Trophoblast cell (in vitro differentiated cells and primary cell): Measurements from ENCODE around the gene ZNF547.

ENCODE experiments used
- DNase-seq, 2 donors: peaks; one replicate each; pipeline ENCODE4 v3.0.0-alpha.2; 2016
- H2AFZ ChIP-seq: 2 replicates; pipeline ENCODE4 v1.6.1; 2013; ENCODE audit warnings: low read length, moderate library complexity, mild to moderate bottlenecking; ENCODE audit not compliant: insufficient read depth, poor library complexity
- H2AK5ac ChIP-seq: 2 replicates; pipeline ENCODE4 v1.6.1; 2013; ENCODE audit warnings: mild to moderate bottlenecking, low read length
- H2BK120ac ChIP-seq: 2 replicates; pipeline ENCODE4 v1.6.1; 2013; ENCODE audit warnings: low read length, mild to moderate bottlenecking, moderate library complexity; ENCODE audit not compliant: insufficient read depth, poor library complexity
- H2BK12ac ChIP-seq: 2 replicates; pipeline ENCODE4 v1.6.1; 2013; ENCODE audit warnings: mild to moderate bottlenecking, low read length, moderate library complexity
- H2BK5ac ChIP-seq: 2 replicates; pipeline ENCODE4 v1.6.1; 2013; ENCODE audit warnings: low read length, low read depth, moderate library complexity, mild to moderate bottlenecking; ENCODE audit not compliant: poor library complexity
- H3K14ac ChIP-seq: 2 replicates; pipeline ENCODE4 v1.6.1; 2013; ENCODE audit warnings: mild to moderate bottlenecking, low read length
- H3K18ac ChIP-seq: 2 replicates; pipeline ENCODE4 v1.6.1; 2013; ENCODE audit warnings: mild to moderate bottlenecking, low read length
- H3K23ac ChIP-seq: 2 replicates; pipeline ENCODE4 v1.6.1; 2013; ENCODE audit warnings: low read length
- H3K27ac ChIP-seq: 2 replicates; pipeline ENCODE4 v1.5.1; 2013; ENCODE audit warnings: low read depth, mild to moderate bottlenecking, inconsistent platforms, low read length, moderate library complexity
- H3K27me3 ChIP-seq: 2 replicates; pipeline ENCODE4 v1.6.1; 2013; ENCODE audit warnings: inconsistent platforms, mild to moderate bottlenecking, low read length, moderate library complexity; ENCODE audit not compliant: insufficient read depth
- H3K36me3 ChIP-seq, 2 experiments: 1 replicate in 1 of 2; 2 replicates in 1 of 2; pipeline ENCODE4 v1.6.1; 2013; ENCODE audit warnings: low read length in 2 of 2, mild to moderate bottlenecking in 2 of 2, moderate library complexity in 1 of 2; ENCODE audit not compliant: insufficient read depth in 2 of 2, control insufficient read depth in 1 of 2
- H3K4ac ChIP-seq: 2 replicates; pipeline ENCODE4 v1.6.1; 2013; ENCODE audit warnings: low read depth, mild to moderate bottlenecking, low read length, moderate library complexity
- H3K4me1 ChIP-seq, 2 experiments: 1 replicate in 1 of 2; 2 replicates in 1 of 2; pipeline ENCODE4 v1.6.1; 2013; ENCODE audit warnings: low read length in 2 of 2, mild to moderate bottlenecking in 2 of 2, moderate library complexity in 1 of 2; ENCODE audit not compliant: insufficient read depth in 2 of 2, control insufficient read depth in 1 of 2
- H3K4me2 ChIP-seq: 2 replicates; pipeline ENCODE4 v1.6.1; 2013; ENCODE audit warnings: inconsistent platforms, mild to moderate bottlenecking, low read length, moderate library complexity
- H3K4me3 ChIP-seq: 2 replicates; pipeline ENCODE4 v1.5.1; 2013; ENCODE audit warnings: mild to moderate bottlenecking, low read depth, low read length, inconsistent platforms
- H3K79me1 ChIP-seq: one replicate; pipeline ENCODE4 v1.6.1; 2013; ENCODE audit warnings: low read length
- H3K79me2 ChIP-seq: 2 replicates; pipeline ENCODE4 v1.6.1; 2013; ENCODE audit warnings: low read length, mild to moderate bottlenecking; ENCODE audit not compliant: control insufficient read depth, insufficient read depth, poor library complexity
- H3K9ac ChIP-seq: 2 replicates; pipeline ENCODE4 v1.6.1; 2013; ENCODE audit warnings: mild to moderate bottlenecking, low read length
- H3K9me3 ChIP-seq: 2 replicates; pipeline ENCODE4 v1.6.1; 2013; ENCODE audit warnings: low read depth, mild to moderate bottlenecking, control low read depth, inconsistent platforms, low read length; ENCODE audit not compliant: insufficient read depth
- H4K12ac ChIP-seq: 2 replicates; pipeline ENCODE4 v1.6.1; 2013; ENCODE audit warnings: low read depth, mild to moderate bottlenecking, low read length, moderate library complexity
- H4K8ac ChIP-seq: 2 replicates; pipeline ENCODE4 v1.6.1; 2013; ENCODE audit warnings: low read depth, mild to moderate bottlenecking, low read length, moderate library complexity
- H4K91ac ChIP-seq: one replicate; pipeline ENCODE4 v1.6.1; 2013; ENCODE audit warnings: low read depth, mild to moderate bottlenecking, low read length, moderate library complexity
- WGBS: extraction: QIAGEN DNeasy Blood & Tissue Kit; methylation state at CpG from one replicate; pipeline ENCODE4 v1.1.7; 2013; ENCODE audit warnings: missing lambda C conversion rate; ENCODE audit not compliant: insufficient read length, insufficient coverage; ENCODE audit errors: extremely low coverage; 5-methylcytosine and 5-hydroxymethylcytosine counted together

ZNF547 gene

GRCh38 chr19:57327993-57328392 is 35.4 kb upstream of the ZNF547 start:
- H3K79me1 ChIP-seq, result no peaks in the 10 kb centered on the region
- H2AFZ ChIP-seq, result no peak overlapping the region
- H3K79me2 ChIP-seq, result no peaks in the 10 kb centered on the region
- no peak overlapping the region for H2BK120ac ChIP-seq
- H3K4me2 ChIP-seq, result no peak overlapping the region
- peaks cover 2% of the 10 kb centered on the region for H3K9me3 ChIP-seq
- H3K9ac ChIP-seq, result no peak overlapping the region
- no peak overlapping the region for H3K4ac ChIP-seq
- H3K14ac ChIP-seq, result no peak overlapping the region
- H3K18ac ChIP-seq, result no peak overlapping the region
- no peak overlapping the region for H2AK5ac ChIP-seq
- no peak overlapping the region for H4K91ac ChIP-seq
- no peak overlapping the region for H3K4me3 ChIP-seq
- H3K23ac ChIP-seq, result no peak overlapping the region
- no peaks in the 10 kb centered on the region for H3K27me3 ChIP-seq
- H4K12ac ChIP-seq, result no peak overlapping the region
- WGBS, result no CpG with 5 or more reads among the region's 8 CpGs
- no peaks in the 10 kb centered on the region for H3K4me1 ChIP-seq
- H4K8ac ChIP-seq, result no peak overlapping the region
- H2BK12ac ChIP-seq, result no peak overlapping the region
- DNase-seq, result no peak
- H3K27ac ChIP-seq, result no peak overlapping the region
- H2BK5ac ChIP-seq, result no peak overlapping the region
- peaks cover 31 to 49% of the 10 kb centered on the region in 2 experiments for H3K36me3 ChIP-seq

DNA sequence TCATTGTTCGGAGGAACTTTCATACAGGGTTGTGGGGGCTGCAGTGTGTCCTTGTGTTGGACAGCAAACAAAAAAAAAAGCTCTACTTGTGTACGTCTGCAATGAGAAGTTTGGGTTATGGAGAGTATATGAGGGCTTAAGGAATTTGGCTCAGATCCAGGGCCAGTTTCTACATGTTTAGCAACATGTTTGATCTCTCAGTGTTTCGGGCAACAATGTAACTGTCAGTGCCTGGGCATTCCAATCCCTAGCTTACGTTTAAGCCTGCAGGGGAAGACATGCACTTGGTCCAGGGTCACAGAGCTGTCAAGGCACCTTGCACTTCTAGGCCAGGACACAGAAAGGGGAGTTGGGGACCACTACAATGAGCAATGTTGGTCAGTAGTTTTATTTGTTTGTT is 29.2 kb upstream of the ZNF547 start:
- WGBS, result no CpG with 5 or more reads among the region's 4 CpGs
- H3K14ac ChIP-seq, result no peak overlapping the region
- H3K36me3 ChIP-seq, result no peaks in the 10 kb centered on the region
- H4K8ac ChIP-seq, result no peak overlapping the region
- H2AFZ ChIP-seq, result no peak overlapping the region
- no peak overlapping the region for H3K23ac ChIP-seq
- no peak overlapping the region for H3K27ac ChIP-seq
- H4K12ac ChIP-seq, result no peak overlapping the region
- no peaks in the 10 kb centered on the region for H3K79me2 ChIP-seq
- no peaks in the 10 kb centered on the region for H3K79me1 ChIP-seq
- H3K4me1 ChIP-seq, result no peaks in the 10 kb centered on the region
- H2BK5ac ChIP-seq, result no peak overlapping the region
- peak; percentile 94 to 98 for DNase-seq
- H3K18ac ChIP-seq, result no peak overlapping the region
- no peak overlapping the region for H2BK12ac ChIP-seq
- no peak overlapping the region for H3K4ac ChIP-seq
- H4K91ac ChIP-seq, result no peak overlapping the region
- H3K4me3 ChIP-seq, result no peak overlapping the region
- H3K9ac ChIP-seq, result no peak overlapping the region
- no peak overlapping the region for H2BK120ac ChIP-seq
- H2AK5ac ChIP-seq, result no peak overlapping the region
- no peaks in the 10 kb centered on the region for H3K27me3 ChIP-seq
- no peak overlapping the region for H3K4me2 ChIP-seq
- H3K9me3 ChIP-seq, result peaks cover 2% of the 10 kb centered on the region

GRCh38 chr19:57338877-57339276 is 24.5 kb upstream of the ZNF547 start:
- Histone ChIP-seq H3K79me2 (no peaks in the 10 kb centered on the region), H2AK5ac (no peak overlapping the region), H3K27ac (no peak overlapping the region), H3K4me3 (no peak overlapping the region), H3K18ac (no peak overlapping the region), H2BK12ac (no peak overlapping the region), H2AFZ (no peak overlapping the region), H3K9ac (no peak overlapping the region), H4K91ac (no peak overlapping the region), H2BK120ac (no peak overlapping the region), H4K8ac (no peak overlapping the region), H4K12ac (no peak overlapping the region), H3K4me2 (no peak overlapping the region), H3K4me1 (no peaks in the 10 kb centered on the region), H3K23ac (no peak overlapping the region), H3K27me3 (no peaks in the 10 kb centered on the region), H3K4ac (no peak overlapping the region), H3K36me3 (no peaks in the 10 kb centered on the region), H3K9me3 (peaks cover 2% of the 10 kb centered on the region), H3K79me1 (no peaks in the 10 kb centered on the region), H2BK5ac (no peak overlapping the region), H3K14ac (no peak overlapping the region)
- DNase-seq, result no peak
- no CpG with 5 or more reads among the region's 3 CpGs for WGBS

DNA sequence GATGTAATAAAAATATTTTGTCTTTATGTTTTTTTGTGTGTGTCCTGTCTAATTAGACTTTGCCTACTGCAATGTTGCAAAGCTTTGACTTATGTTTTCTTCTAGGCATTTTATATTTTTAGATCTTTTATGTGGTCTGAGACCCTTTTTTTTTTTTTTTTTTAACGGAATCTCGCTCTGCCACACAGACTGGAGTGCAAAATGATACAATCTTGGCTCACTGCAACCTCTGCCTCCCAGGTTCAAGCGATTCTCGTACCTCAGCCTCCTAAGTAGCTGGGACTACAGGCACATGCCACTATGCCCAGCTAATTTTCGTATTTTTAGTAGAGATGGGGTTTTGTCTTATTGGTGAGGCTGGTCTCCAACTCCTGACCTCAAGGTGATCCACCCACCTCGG is 20.8 kb upstream of the ZNF547 start:
- Histone ChIP-seq H2BK12ac (no peak overlapping the region), H3K14ac (no peak overlapping the region), H3K4me2 (no peak overlapping the region), H3K4me3 (no peak overlapping the region), H2AK5ac (no peak overlapping the region), H3K9ac (no peak overlapping the region), H3K18ac (no peak overlapping the region), H4K8ac (no peak overlapping the region), H3K79me1 (no peaks in the 10 kb centered on the region), H4K91ac (no peak overlapping the region), H4K12ac (no peak overlapping the region), H3K27ac (no peak overlapping the region), H2AFZ (no peak overlapping the region), H3K4ac (no peak overlapping the region), H3K27me3 (no peaks in the 10 kb centered on the region), H2BK5ac (no peak overlapping the region), H3K36me3 (no peaks in the 10 kb centered on the region), H3K9me3 (peaks cover 2% of the 10 kb centered on the region), H3K4me1 (no peaks in the 10 kb centered on the region), H3K23ac (no peak overlapping the region), H2BK120ac (no peak overlapping the region), H3K79me2 (no peaks in the 10 kb centered on the region)
- no CpG with 5 or more reads among the region's 6 CpGs for WGBS
- no peak for DNase-seq
